ENCODE data around the gene USP49. TPM values are rescaled to one million over a fixed set of nuclear protein-coding genes. Genes with fewer than 3 reads are reported as not detected.

USP49 gene
- total RNA-seq, 1 experiment from 2014 or later: 3.9 TPM

GRCh38 chr6:41874741-41875140 is 20.4 kb downstream of the USP49 start:
- DNase-seq (ENCODE audit: low read depth): no peak

- no peak for DNase-seq (ENCODE audit: low read depth)
Observed at GRCh38 chr6:41872147-41872546, 23.0 kb downstream of the USP49 start.

DNA sequence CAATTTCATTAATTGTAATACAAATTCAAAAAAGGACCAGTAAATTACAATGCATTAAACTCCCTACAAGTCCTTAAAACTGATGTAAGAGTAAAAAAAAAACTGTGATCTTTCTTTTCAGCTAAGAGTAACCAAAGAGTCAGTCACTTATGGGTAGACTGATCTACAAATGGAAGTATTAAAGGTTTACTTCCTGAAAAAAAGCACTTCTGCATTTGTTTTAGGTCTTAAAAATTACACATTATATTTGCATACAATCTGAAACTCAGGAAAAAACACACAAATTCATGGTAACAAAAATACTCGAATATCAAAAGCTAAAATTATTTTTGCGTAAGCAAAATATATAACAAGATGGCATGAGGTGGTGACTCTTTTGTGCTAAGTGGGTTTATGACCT is 23.5 kb downstream of the USP49 start:
- no peak for DNase-seq (ENCODE audit: low read depth)

GRCh38 chr6:41859356-41859755 is 35.8 kb downstream of the USP49 start:
- no peak for DNase-seq (ENCODE audit: low read depth)

GRCh38 chr6:41858703-41859102 is 36.5 kb downstream of the USP49 start:
- no peak for DNase-seq (ENCODE audit: low read depth)

- DNase-seq (ENCODE audit: low read depth): no peak
Observed at GRCh38 chr6:41850861-41851260, 44.3 kb downstream of the USP49 start.

DNA sequence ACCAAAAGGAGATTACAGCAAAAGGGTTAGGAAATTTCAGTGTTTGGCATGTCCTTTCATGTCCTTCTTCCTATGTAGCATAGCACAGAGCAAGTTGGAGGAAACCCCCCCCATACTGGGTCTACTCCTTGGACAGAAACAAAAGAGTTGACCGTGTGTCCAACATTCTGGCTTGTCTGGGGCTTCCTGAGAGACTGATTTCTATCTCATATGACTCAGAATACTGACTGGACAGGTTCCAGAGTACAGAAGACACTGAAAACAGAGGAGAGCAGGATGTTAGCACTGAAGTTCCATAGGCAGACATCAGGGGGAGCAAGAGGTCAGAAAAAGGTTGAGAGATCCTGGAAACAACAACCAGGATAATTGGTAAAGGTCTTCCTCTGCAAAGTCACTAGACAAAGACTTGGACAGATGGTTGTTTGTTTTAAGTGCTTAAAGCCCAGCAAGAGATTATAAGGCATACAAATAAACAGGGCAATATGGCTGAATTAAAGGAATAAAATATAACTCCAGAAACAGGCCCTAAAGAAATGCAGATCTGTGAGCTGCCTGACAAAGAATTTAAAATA is 48.4 kb downstream of the USP49 start:
- DNase-seq (ENCODE audit: low read depth): peak; percentile 86

DNA sequence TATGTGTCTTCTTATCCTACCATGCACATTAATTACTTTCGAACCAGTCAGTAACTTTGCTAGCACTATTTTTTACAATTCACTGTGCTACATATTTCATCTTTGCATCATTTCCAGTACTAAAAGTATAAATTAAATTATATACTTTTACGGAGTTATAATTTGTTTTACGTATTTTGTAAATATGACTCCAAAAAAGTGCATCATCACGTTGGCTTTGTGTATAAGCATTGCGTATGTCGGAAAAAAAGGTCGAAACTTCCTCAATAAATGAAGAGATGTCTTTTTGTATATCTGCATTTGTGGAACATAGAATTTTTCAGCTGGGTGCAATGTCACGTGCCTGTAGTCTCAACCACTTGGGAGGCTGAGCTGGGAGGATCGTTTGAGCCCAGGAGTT is 52.0 kb downstream of the USP49 start:
- no peak for DNase-seq (ENCODE audit: low read depth)

DNA sequence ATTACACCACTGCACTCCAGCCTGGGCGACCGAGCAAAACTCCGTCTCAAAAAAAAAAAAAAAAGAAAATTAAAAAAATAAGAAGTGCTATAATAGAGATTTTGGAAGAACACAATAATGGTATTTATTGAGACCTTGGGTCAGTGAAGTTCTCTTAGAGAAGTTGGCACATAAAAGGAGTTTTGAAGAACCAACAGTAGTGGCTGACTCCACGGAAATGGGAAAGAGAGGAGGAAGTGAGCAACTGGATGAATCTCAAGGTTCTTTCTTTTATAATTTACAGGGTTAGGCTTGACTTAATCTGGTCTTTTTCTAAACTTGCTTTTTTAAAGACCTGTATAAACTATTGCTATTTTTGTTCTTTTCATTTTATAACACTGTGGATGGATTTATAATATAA is 54.8 kb downstream of the USP49 start:
- DNase-seq (ENCODE audit: low read depth): no peak

DNA sequence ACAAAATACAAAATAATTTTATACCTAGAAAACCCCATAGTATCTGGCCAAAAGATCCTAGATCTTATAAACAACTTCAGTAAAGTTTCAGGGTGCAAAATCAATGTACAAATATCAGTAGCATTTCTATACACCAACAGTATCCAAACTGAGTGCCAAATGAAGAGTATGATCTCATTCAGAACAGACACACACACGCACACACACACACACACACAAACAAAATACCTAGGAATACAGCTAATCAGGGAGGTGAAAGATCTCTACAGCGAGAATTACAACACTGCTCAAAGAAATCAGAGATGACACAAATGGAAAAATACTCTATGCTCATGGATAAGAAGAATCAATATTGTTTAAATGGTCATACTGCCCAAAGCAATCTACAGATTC is 58.5 kb downstream of the USP49 start:
- no peak for DNase-seq (ENCODE audit: low read depth)

- DNase-seq (ENCODE audit: low read depth): no peak
Observed at GRCh38 chr6:41836022-41836659, 59.0 kb downstream of the USP49 start.

DNA sequence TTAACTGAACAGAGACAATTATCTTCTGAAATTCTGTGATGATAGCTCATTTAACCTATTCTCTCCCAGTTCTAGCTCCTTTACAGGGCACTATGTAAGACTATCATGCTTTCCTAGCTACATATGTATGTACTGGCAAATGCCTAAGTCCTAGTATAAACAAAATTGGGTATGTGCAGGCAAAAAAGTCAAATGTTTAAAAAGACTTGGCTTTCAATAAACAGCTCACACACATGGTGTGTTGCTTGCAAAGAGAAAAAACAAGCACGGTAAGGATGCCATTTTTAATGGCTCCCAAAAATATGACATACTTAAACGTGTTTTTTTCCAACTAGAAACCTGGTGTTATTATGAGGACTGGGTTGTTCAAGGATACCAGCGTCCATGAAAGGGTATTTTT is 62.9 kb downstream of the USP49 start:
- no peak for DNase-seq (ENCODE audit: low read depth)

- no peak for DNase-seq (ENCODE audit: low read depth)
Observed at GRCh38 chr6:41826343-41827022, 68.7 kb downstream of the USP49 start.

DNA sequence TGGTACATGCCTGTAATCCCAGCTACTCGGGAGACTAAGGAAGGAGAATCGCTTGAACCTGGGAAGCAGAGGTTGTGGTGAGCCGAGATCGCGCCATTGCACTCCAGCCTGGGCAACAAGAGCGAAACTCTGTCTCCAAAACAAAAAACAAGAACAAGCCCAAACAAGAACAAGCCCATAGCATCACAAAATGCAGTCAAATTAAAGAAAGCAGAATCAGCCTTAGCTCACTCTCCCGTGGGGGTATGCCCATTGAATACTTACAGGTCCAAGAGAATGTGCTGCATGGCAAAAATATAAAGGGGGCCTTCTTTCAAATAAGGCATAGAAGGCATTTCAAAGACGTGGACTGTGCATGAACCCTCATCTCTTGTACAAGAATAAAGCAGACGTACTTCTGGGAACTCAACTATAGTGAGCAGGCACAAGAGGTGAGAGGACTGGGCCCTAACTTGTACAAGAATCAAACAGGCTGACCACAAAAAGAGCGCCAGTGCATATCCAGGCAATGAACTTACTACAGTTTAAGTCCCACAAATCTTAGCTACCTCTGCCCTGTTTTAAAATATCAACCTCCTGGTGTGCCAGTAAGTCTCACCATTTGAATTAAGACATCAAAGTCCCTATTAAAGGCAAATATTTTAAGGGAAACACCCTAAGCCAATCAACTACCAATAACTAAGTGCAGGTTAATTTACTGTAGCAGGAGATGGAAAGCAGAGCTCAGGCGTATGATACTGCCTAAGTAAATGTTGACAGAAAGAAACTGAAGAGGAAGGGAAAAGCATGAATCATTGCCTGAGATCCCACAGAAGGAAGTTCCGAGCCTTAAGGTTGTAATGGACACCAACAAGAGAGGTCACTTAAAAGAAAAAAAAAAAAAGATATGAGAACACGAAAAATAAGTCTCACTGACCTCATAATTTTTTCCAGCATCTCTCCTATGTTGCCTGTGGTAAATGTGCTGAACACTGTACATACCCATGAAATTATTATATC is 70.3 kb downstream of the USP49 start:
- peak; percentile 67 for DNase-seq (ENCODE audit: low read depth)

DNA sequence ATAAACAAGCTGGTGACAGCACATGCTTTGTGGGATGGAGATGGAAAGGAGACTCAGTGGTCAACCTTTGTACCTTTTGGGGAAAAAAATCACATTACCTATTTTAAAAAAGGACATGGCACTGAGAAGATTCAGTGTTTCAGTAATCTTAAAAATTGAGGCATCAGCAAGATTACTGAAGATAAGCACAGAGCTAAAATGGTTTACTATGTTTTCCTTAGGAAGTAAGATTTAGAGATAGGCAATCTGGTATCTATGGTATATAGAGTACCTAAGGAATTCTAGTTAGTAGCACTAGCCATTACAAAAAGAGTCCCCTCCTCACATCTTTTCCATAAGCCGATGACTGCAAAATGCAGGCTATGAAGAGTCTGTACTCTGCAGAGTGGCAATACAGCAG is 72.0 kb downstream of the USP49 start:
- DNase-seq (ENCODE audit: low read depth): no peak

DNA sequence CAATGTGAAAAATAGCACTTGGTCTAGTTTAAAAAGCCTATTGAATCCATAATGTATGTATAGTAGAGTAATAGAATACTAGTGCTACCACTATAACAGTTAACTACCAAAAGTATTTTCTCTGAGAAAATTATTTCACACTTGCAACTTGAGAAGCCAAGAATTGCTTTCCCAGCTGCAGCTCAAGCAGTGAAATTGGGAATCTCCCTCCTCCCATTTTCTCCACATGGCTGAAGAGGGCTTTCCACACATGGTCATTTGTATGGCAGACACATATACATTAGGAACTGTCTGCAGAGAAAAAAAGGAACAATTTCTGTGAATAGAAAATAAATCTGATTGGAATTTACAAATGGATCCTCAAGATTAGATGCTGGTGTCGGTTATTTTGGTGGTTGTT is 73.2 kb downstream of the USP49 start:
- DNase-seq (ENCODE audit: low read depth): no peak

GRCh38 chr6:41821266-41821665 is 73.9 kb downstream of the USP49 start:
- DNase-seq (ENCODE audit: low read depth): no peak

- DNase-seq (ENCODE audit: low read depth): no peak
Observed at GRCh38 chr6:41818271-41819054, 76.7 kb downstream of the USP49 start.

DNA sequence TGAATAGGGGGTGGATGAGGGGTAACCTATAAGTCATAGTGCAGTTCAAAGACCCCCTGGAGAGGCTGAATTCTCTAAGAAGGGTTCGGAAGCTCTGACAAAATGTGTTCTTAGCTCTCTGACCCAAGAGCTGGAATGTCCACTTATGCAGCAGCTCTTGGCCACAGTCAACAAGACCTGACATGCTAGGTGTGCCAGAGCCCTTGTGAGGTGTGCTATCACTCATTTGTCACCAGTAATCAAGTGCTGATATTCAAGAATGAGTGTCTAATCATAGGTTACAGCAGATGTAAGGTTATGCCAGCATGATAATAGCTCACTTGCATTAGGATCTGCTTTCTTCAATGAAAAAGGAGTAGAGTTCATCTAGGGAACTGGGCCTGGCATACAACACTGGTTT is 79.6 kb downstream of the USP49 start:
- no peak for DNase-seq (ENCODE audit: low read depth)

DNA sequence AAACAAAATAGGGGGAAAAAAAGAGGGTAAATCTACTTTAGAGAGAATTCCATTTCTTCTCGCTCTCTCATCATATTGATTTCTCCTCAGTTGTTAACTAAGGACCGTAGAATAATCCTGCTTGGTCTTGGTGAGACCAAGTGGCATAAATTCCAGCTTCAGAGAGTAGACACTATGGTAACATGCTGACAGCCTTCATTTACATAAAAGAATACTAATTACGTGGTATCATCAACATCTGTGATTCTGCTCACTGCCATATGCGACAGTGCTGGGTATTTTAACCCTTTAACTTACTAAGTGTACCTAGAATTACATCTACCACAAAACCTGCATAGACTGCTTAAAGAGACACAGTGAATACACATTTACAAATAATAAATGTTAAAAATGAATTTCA is 80.5 kb downstream of the USP49 start:
- no peak for DNase-seq (ENCODE audit: low read depth)

GRCh38 chr6:41813956-41814355 is 81.2 kb downstream of the USP49 start:
- no peak for DNase-seq (ENCODE audit: low read depth)

Data from Daoy (cell line).